ENCODE data around the gene IL22RA1. TPM values are rescaled to one million over a fixed set of nuclear protein-coding genes. Genes with fewer than 3 reads are reported as not detected.

IL22RA1 gene
- total and polyA plus RNA-seq, 2 donors (not counting 1 experiment from before 2014, with no cell fraction given), result under 0.01 to 0.03 TPM

DNA sequence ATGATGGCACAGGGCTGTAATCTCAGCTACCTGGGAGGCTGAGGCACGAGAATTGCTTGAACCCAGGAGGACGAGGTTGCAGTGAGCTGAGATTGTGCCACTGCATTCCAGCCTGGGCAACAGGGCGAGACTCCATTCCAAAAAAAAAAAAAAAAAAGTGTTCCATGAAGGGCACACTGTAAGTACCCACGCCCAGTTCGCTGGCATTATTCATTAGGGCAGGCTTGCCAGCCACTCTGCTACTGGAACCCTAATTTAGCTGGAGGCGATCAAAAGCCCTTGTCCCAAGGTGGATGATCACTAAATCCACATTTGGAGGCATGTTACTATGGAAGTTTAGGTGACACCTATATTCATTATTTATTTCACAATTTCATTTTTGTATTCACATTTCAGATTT, 39.1 kb upstream of the IL22RA1 start:
- no peak for DNase-seq (ENCODE audit: low read depth in 2 of 2)
- H3K27ac ChIP-seq (ENCODE audit: insufficient read depth, low read length), result no peak overlapping the region
- H3K4me2 ChIP-seq (ENCODE audit: extremely low read depth, insufficient read depth, low read length), result no peak overlapping the region
- no peak overlapping the region for H2AFZ ChIP-seq (ENCODE audit: low read length)
- H3K4me3 ChIP-seq (replicated peaks in 1 of 4; ENCODE audit: control extremely low read depth in 1 of 4, insufficient read depth in 1 of 4, low read depth in 3 of 4, low read length in 4 of 4), result no peak overlapping the region
- H3K36me3 ChIP-seq (ENCODE audit: control insufficient read depth, insufficient read depth, low read length), result no peaks in the 10 kb centered on the region
- peaks cover 18% of the 10 kb centered on the region for H3K27me3 ChIP-seq (ENCODE audit: control insufficient read depth, insufficient read depth, low read length)
- H3K9ac ChIP-seq (ENCODE audit: insufficient read depth, low read length), result no peak overlapping the region
- no peaks in the 10 kb centered on the region for H3K9me3 ChIP-seq (ENCODE audit: control insufficient read depth, insufficient read depth, low read depth, low read length)
- no peaks in the 10 kb centered on the region for H3K79me2 ChIP-seq (ENCODE audit: control insufficient read depth, insufficient read depth, low read length)
- no peaks in the 10 kb centered on the region for H3K4me1 ChIP-seq (ENCODE audit: control insufficient read depth, extremely low read depth, insufficient read depth, low read length)
- TF ChIP-seq CTCF (conservative IDR thresholded peaks at IDR 0.05 in 1 of 2, IDR thresholded peaks at IDR 0.05 in 1 of 2; ENCODE audit: low read depth in 1 of 2, low read length in 2 of 2) (no peak), EZH2 (IDR thresholded peaks at IDR 0.05; ENCODE audit: low read length, missing control alignments) (no peak)
- H4K20me1 ChIP-seq (ENCODE audit: control insufficient read depth, extremely low read depth, insufficient read depth, low read length), result no peaks in the 10 kb centered on the region

GRCh38 chr1:24181619-24182018, 38.7 kb upstream of the IL22RA1 start:
- H3K4me3 ChIP-seq (replicated peaks in 1 of 4; ENCODE audit: control extremely low read depth in 1 of 4, insufficient read depth in 1 of 4, low read depth in 3 of 4, low read length in 4 of 4), result no peak overlapping the region
- H4K20me1 ChIP-seq (ENCODE audit: control insufficient read depth, extremely low read depth, insufficient read depth, low read length), result no peaks in the 10 kb centered on the region
- H3K9ac ChIP-seq (ENCODE audit: insufficient read depth, low read length), result no peak overlapping the region
- TF ChIP-seq EZH2 (IDR thresholded peaks at IDR 0.05; ENCODE audit: low read length, missing control alignments), result no peak
- TF ChIP-seq CTCF (conservative IDR thresholded peaks at IDR 0.05 in 1 of 2, IDR thresholded peaks at IDR 0.05 in 1 of 2; ENCODE audit: low read depth in 1 of 2, low read length in 2 of 2), result no peak
- H2AFZ ChIP-seq (ENCODE audit: low read length), result no peak overlapping the region
- no peaks in the 10 kb centered on the region for H3K9me3 ChIP-seq (ENCODE audit: control insufficient read depth, insufficient read depth, low read depth, low read length)
- DNase-seq (ENCODE audit: low read depth in 2 of 2), result no peak
- no peaks in the 10 kb centered on the region for H3K36me3 ChIP-seq (ENCODE audit: control insufficient read depth, insufficient read depth, low read length)
- no peak overlapping the region for H3K4me2 ChIP-seq (ENCODE audit: extremely low read depth, insufficient read depth, low read length)
- no peaks in the 10 kb centered on the region for H3K4me1 ChIP-seq (ENCODE audit: control insufficient read depth, extremely low read depth, insufficient read depth, low read length)
- peaks cover 15% of the 10 kb centered on the region for H3K27me3 ChIP-seq (ENCODE audit: control insufficient read depth, insufficient read depth, low read length)
- H3K27ac ChIP-seq (ENCODE audit: insufficient read depth, low read length), result no peak overlapping the region
- no peaks in the 10 kb centered on the region for H3K79me2 ChIP-seq (ENCODE audit: control insufficient read depth, insufficient read depth, low read length)

DNA sequence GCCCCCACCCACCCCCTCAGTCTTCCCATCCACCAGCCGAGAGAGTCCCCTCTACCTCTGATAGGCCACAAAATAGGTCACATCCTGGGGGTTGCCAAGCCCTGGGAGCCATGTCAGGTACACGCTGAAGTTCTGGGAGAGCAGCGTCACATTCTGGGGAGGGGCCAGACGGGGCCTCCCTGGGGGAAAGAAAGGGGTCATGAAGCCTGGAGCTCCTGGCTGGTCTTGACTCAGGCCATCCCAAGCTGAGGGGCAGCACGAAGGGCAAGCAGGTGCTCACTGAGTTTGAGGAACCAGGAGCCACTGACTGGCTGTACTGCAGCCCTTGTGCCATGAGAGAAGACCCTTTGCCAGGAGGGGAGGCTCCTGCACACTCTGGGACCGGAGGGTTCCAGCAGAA, 37.7 kb upstream of the IL22RA1 start:
- Histone ChIP-seq H3K4me1 (ENCODE audit: control insufficient read depth, extremely low read depth, insufficient read depth, low read length) (no peaks in the 10 kb centered on the region), H3K27ac (ENCODE audit: insufficient read depth, low read length) (no peak overlapping the region), H4K20me1 (ENCODE audit: control insufficient read depth, extremely low read depth, insufficient read depth, low read length) (no peaks in the 10 kb centered on the region), H3K4me3 (replicated peaks in 1 of 4; ENCODE audit: control extremely low read depth in 1 of 4, insufficient read depth in 1 of 4, low read depth in 3 of 4, low read length in 4 of 4) (no peak overlapping the region), H3K9me3 (ENCODE audit: control insufficient read depth, insufficient read depth, low read depth, low read length) (no peaks in the 10 kb centered on the region), H2AFZ (ENCODE audit: low read length) (no peak overlapping the region), H3K27me3 (ENCODE audit: control insufficient read depth, insufficient read depth, low read length) (peaks cover 9% of the 10 kb centered on the region), H3K4me2 (ENCODE audit: extremely low read depth, insufficient read depth, low read length) (no peak overlapping the region), H3K9ac (ENCODE audit: insufficient read depth, low read length) (no peak overlapping the region), H3K79me2 (ENCODE audit: control insufficient read depth, insufficient read depth, low read length) (no peaks in the 10 kb centered on the region), H3K36me3 (ENCODE audit: control insufficient read depth, insufficient read depth, low read length) (no peaks in the 10 kb centered on the region)
- TF ChIP-seq EZH2 (IDR thresholded peaks at IDR 0.05; ENCODE audit: low read length, missing control alignments) (no peak), CTCF (conservative IDR thresholded peaks at IDR 0.05 in 1 of 2, IDR thresholded peaks at IDR 0.05 in 1 of 2; ENCODE audit: low read depth in 1 of 2, low read length in 2 of 2) (no peak)
- no peak for DNase-seq (ENCODE audit: low read depth in 2 of 2)

Measured in fibroblast of lung (primary cell).